GM18511 (cell line): ENCODE measurements around the gene ZNF613.
A peak's percentile ranks its signal among the peaks of the same experiment; 100 is the strongest.
"Not testable (repeated sequence)": the region's sequence is repeated elsewhere in the genome, so short reads cannot be mapped to it uniquely, and the experiment has no call there.

Source experiments
- ATAC-seq: cut with Tn5 transposase; IDR thresholded peaks from one replicate; pipeline ENCODE4 v1.9.1; 2021; ENCODE audit warnings: mild to moderate bottlenecking, moderate library complexity; ENCODE audit not compliant: unreplicated experiment

Gene ZNF613

DNA sequence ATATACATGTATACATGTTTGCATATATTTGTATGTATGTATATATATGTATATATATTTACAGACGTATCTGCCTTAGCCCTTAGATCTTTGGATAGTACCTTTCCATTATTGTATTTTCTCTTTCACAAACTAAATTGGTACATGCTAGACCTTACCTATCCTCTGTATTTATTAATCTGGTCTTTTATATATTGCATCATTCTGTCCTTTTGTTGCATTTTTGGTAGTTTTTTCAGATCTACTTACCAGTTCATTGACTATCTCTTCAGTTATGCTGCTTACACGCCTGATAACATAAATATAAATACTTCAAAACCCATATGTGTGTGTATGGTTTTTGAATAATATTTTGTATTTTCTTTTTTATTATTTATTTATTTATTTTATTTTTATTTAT, 11.7 kb downstream of the ZNF613 start:
- ATAC-seq: no peak

DNA sequence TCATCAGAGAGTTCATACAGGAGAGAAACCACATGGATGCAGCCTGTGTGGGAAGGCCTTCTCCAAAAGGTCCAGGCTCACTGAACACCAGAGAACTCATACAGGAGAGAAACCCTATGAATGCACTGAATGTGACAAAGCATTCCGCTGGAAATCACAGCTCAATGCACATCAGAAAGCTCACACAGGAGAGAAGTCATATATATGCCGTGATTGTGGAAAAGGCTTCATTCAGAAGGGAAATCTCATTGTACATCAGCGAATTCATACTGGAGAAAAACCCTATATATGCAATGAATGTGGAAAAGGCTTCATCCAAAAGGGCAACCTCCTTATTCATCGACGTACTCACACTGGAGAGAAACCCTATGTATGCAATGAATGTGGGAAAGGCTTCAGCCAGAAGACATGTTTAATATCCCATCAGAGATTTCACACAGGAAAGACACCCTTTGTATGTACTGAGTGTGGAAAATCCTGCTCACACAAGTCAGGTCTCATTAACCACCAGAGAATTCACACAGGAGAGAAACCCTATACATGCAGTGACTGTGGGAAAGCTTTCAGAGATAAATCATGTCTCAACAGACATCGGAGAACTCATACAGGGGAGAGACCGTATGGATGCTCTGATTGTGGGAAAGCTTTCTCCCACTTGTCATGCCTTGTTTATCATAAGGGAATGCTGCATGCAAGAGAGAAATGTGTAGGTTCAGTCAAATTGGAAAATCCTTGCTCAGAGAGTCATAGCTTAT, 17.7 kb downstream of the ZNF613 start:
- no peak for ATAC-seq

DNA sequence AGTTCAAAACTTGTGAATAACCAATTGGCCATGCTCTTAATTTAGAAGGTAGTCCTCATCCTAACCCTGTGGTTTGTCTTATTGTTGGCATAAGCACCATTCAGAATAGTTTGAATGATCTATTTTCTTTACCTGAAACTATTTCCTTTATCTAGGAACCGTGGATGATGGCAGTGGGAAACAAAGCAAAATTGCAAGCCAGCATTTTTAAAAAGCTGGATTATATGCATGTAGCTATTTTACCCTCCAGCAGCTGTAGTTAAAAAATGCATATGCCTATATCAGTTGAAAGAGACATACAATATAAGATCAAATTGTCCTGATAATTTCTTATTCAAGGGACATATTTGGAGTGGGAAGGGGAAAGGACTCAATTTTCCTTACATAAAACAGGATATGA, 19.3 kb downstream of the ZNF613 start:
- ATAC-seq: no peak

DNA sequence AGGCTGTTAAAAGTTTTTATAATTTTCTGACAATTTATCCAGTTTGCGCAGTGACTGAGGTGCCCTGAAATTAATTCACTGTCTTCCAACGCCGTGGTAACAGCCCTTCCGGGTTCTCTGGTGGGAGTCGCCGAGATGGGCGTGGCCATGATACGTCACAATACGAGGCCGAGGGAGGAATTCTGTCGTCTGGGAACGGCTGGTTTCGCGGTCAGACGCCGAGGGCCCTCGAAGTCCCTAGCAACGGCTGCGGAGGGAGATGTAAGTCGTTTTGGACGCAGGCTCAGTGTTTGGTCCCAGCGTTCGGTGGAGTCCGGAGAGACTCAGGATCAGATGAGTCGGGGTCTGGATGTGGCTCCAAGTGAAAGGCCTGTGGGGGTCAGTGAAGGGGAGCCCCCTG, 21.7 kb downstream of the ZNF613 start:
- no peak for ATAC-seq

DNA sequence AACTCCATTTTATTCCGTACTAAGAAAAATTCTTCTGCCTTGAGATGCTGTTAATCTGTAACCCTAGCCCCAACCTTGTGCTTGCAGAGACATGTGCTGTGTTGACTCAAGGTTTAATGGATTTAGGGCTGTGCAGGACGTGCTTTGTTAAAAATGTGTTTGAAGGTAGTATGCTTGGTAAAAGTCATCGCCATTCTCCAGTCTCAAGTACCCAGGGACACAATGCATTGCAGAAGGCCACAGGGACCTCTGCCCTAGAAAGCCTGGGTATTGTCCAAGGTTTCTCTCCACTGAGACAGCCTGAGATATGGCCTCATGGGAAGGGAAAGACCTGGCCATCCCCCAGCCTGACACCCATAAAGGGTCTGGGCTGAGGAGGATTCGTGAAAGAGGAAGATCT, 30.6 kb downstream of the ZNF613 start:
- not testable (repeated sequence) for ATAC-seq

DNA sequence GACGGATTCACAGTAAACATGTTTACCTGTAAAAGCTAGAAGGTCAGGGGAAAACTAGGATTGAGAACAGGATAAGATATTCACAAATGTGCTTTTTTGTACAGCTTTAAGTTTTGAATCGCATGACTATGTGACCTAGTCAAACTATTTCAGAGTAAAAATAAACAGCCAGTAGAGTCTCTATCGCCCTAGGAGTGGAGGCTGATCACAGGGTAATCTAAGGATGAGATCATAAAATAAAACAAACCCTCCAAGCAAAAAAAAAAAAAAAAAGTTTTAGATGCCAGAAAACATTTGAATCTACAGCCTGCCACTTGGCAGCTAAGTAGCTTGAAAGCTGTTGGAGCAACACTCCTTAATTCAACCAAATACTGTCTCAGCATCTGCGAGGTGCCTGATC, 32.5 kb downstream of the ZNF613 start:
- no peak for ATAC-seq

DNA sequence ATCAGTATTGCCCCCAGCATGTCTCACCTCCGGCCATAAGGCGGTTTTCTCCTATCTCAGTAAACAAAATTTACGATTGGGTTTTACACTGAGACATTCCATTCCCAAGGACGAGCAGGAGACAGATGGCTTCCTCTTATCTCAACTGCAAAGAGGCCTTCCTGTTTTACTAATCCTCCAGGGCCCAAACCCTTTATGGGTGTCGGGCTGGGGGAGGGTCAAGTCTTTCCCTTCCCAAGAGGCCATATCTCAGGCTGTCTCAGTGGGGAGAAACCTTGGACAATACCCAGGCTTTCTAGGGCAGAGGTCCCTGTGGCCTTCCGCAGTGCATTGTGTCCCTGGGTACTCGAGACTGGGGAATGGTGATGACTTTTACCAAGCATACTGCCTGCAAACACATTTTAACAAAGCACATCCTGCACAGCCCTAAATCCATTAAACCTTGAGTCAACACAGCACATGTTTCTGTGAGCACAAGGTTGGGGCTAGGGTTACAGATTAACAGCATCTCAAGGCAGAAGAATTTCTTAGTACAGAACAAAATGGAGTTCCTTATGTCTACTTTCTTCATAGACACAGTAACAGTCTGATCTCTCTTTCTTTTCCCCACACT, 33.5 kb downstream of the ZNF613 start:
- ATAC-seq: not testable (repeated sequence)

DNA sequence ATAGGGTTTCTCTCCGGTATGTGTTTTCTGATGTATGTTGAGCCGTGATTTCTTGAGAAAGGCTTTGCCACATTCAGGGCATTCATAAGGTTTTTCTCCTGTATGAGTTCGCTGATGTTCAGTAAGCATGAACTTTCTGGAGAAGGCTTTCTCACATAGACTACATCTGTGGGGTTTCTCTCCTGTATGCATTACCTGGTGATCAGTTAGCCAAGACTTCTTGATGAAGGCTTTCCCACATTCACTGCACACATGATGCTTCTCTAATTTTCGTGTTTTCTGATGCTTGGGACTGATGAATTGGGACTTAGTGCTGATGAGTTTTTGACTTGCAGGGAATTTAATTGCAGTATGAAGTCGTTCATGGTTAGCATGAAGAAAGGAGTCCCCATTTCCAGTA, 38.3 kb downstream of the ZNF613 start:
- ATAC-seq: no peak

DNA sequence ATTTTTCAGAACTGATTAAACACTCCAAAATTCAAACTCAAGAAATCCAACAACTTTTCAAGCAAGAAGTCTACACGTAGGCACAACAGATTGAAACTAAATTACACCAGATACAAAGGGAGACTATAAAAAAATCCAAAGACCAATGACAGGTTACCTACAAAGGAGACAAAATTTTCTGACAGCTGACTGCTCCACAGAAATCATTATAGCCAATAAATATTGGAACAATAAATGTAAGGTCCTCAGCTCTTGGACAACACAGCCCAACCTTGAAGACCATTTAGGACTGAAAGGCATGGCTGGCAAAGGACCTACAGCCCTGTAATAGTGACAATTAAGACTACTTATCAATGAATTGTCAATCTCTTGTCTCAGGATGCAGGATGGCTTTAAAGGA, 43.4 kb downstream of the ZNF613 start:
- no peak for ATAC-seq

DNA sequence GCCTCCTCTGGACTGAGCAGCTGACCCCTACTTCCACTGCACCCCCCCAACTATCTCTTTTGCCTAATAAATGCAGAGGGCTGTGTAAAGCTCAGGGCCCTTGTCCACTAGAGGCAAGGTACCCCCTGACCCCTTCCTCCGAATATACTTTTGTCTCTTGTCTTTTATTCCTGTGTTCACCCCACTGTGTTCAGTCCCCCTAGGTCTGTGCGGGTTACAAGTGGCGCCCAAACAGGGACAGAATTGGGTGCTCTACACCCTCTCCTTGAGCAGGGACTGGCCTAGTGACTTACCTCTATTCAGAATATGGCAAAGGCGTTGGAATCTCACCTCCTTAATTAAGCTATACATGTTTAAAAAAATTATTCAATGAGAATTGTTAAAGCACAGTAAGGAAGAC, 44.4 kb downstream of the ZNF613 start:
- ATAC-seq: no peak

DNA sequence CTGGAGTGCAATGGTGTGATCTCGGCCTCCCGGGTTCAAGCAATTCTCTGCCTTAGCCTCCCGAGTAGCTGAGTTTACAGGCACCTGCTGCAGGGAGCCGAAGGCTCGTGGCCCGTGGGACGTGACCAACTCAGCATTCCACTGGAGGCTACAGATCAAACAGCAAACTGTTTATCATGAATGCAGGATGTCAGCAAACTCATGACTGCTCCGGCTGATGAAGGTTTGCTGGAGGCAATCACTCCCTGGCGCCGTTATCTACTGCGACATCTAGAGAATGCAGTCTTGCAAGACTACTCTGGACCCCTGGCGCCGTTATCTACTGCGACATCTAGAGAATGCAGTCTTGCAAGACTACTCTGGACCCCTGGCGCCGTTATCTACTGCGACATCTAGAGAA, 48.5 kb downstream of the ZNF613 start:
- not testable (repeated sequence) for ATAC-seq

DNA sequence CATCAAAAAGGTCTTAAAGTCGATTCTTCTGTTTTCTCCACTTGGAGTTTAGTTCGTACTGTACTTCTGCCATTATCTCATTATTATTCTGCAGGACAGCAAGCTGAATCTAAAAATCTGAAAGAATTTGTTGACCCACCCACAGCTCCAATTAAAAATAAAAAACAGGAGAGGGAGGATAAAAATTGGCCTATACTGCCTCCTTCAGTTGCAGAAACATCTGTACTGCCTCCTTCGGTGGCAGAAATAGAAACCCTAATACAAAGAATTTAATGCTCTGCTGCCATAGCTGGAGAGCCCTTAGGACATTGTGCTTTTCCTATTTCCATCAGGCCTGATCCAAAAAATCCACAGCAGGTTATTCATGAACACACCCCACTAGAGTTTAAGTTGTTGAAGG, 49.6 kb downstream of the ZNF613 start:
- no peak for ATAC-seq

DNA sequence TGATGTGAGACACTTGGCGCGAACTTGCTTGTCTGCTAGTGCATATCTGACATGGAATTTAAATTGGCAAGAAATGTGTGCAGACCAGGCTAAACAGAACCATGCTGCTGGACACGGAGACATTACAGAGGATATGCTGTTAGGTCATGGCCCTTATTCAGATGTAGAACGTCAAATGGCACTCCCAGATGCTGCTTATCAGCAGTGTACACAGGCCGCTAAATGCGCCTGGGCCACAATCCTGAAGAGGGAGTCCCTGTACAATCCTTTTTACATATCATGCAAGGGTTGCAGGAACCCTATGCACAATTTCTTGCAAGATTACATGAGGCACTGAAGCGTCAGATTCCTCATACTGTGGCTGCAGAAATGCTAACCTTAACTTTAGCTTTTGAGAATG, 50.1 kb downstream of the ZNF613 start:
- ATAC-seq: no peak

DNA sequence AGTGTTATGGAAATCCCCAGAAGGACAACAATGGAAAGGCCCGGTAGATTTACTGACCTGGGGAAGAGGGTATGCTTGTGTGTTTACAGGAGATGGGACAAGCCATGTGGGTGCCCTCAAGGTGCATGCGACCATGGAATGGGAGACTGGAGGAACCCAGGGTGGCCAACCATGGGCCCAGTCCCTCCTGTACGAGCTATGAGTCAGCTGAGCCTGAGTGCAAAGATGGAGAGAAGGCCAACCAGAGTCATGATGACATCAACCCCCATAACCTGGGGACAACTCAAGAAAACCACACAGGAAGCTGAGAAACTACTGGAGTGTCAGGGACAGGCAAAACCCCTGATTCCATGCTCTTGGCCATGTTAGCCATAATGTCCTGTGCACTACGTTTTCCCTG, 51.6 kb downstream of the ZNF613 start:
- ATAC-seq: no peak

DNA sequence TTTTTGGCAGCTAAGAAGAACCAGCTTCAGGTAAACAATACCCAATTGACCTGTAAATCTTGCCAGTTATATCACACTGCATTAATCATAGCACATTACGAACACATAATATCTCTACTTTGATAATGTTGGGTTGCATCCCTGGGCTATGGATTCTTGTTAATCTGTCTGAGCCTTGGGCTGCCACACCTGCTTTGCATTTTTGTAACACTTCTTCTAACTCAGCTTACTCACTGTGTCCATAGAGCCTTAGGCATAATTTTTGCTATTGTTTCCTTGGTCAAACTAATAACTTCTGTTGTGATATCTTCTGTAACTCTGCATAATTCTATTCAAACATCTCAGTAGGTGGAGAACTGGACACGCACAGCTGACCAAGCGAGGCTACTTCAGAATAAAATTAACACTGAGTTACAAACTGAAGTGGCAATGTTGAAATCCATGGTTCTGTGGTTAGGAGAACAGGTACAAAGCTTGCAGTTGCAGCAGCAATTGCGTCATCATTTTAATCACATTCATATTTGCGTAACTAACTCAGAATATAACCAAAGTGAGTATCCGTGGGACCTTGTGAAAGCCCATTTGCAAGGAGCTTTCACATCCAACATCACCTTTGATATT, 53.0 kb downstream of the ZNF613 start:
- no peak for ATAC-seq

DNA sequence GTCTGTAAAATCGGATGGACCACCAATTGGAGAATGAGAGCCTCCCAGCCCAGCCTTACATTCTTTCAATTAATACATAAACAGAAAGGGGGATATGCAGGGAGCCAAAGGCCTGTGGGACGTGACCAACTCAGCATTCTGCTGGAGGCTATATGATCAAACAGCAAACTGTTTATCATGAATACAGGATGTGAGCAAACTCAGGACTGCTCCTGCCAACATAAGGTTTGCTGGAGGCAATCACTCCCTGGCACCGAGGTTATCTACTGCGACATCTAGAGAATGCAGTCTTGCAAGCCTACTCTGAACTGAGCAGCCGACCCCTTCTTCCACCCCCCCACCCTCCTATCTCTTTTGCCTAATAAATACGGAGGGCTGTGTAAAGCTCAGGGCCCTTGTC, 53.7 kb downstream of the ZNF613 start:
- not testable (repeated sequence) for ATAC-seq

DNA sequence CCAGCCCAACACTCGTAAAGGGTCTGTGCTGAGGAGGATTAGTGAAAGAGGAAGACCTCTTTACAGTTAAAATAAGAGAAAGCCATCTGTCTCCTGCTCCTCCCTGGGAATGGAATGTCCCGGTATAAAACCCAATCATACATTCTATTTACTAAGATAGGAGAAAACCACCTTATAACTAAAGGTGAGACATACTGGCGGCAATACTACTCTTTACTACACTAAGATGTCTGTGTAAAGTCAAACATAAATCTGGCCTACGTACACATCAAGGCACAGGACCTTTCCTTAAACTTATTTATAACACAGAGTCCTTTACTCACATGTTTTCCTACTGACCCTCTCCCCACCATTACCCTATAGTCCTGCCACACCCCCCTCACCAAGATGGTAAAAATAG, 56.1 kb downstream of the ZNF613 start:
- no peak for ATAC-seq

DNA sequence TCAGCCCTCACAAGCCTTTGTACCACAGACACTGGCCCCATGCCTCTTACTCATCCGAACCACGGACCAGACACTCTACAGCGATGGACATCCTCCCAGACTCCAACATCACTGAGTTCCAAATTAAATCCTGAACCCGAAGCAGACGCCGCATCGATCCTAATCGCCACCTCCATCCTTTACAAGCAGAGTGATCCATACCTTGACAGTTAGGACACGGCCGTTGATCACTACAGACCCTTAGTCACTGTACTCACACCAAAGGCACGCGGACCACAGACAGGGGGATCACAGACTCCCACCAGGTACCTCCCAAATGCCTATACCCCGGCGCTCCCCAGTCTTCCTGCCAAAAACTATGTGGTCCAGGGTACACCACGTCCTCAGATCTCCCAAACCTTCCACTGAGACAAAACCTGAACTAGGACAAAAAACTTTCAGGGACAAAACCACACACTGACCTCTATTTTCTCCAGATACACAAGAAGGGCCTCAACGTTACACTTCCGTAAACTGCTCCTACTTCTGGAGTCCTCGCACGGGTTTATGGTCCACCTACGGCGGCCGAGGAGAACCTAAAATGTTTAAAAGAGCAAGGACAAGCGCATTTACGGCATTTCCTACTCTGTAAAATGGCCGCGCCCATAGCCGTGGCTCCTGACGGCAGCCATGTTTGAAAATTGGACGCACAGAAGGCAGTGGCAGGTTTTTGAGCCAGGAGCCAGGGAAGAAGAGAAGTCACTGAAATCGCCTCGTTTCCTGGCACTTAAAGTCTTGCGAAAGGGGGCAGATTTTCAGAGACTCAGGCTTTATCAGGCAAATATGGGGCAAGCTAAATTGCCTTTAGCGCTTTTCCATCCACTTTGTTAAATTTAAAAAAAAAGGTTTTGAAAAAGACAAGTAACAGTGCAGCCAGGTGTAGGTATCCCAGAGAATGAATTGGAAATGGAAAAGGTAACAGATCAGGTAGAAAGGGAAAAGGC, 59.3 kb downstream of the ZNF613 start, which contains the start of gene ZNF350:
Gene ZNF350, minus strand, starts transcription at position 532 of the 983 bp plus-strand sequence. CDS start 12,480 bp downstream, outside the sequence.
- ATAC-seq: peak; percentile 88

DNA sequence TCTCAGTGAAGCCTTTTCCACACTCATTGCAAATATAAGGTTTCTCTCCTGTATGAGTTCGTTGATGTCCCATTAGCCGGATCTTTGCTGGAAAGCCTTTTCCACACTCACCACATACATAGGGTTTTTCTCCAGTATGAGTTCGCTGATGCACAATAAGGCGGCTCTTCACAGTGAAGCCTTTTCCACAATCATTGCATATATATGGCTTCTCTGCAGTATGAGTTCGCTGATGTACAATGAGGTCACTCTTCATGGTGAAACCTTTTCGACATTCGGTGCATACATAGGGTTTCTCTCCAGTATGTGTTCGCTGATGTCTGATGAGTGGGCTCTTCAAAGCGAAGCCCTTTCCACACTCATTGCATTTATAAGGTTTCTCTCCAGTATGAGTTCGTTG, 66.2 kb downstream of the ZNF613 start:
- ATAC-seq: no peak

DNA sequence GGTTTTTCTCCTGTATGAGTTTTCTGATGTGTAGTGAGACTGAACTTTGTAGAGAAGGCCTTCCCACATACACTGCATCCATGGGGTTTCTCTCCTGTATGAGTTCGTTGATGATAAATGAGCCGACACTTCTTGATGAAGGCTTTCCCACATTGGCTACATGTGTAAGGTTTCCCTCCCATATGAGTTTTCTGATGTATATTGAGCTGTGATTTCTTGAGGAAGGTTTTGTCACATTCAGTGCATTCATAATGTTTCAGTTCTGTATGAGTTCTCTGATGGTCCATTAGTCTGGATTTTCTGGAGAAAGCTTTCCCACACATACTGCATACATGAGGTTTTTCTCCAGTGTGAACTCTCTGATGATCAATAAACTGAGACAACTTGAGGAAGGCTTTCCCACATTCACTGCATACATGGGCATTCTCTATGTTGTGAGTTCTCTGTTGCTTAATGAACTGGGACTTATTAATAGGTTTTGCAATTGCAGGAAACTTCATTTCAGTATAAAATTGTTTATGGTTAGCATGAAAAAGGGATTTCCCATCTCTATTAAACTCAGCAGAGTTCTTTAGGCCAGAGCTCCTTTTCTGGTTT, 66.9 kb downstream of the ZNF613 start:
- ATAC-seq: no peak
